Tibial nerve (tissue), 4 donors: ENCODE results near the gene ARMC8. TPM values are rescaled to one million over a fixed set of nuclear protein-coding genes. Genes with fewer than 3 reads are reported as not detected.

Experiments
- DNase-seq, 2 donors: peaks; one replicate each; pipeline ENCODE4 v3.0.0-alpha.2; 2019; ENCODE audit warnings: low spot score in 2 of 2
- H3K27ac ChIP-seq, 4 donors: fragments of 200-600 bp; sonication (generic) in 3 of 4; one replicate each; pipeline ENCODE4 v1.5.1; 2017 to 2019; ENCODE audit warnings: mild to moderate bottlenecking in 1 of 4
- H3K27me3 ChIP-seq, 2 donors: fragments of 200-600 bp; sonication (generic) in 1 of 2; one replicate each; pipeline versions ENCODE4 v1.5.1 to v1.6.0; 2017 to 2019
- H3K36me3 ChIP-seq, 3 donors: fragments of 200-600 bp; sonication (generic); one replicate each; pipeline ENCODE4 v1.5.1; 2018 to 2019
- H3K4me1 ChIP-seq, 4 donors: fragments of 200-600 bp; sonication (generic) in 3 of 4; one replicate each; pipeline ENCODE4 v1.5.1; 2017 to 2019
- H3K4me3 ChIP-seq, 4 donors: fragments of 200-600 bp; sonication (generic) in 3 of 4; one replicate each; pipeline ENCODE4 v1.5.1; 2017 to 2019; ENCODE audit warnings: mild to moderate bottlenecking in 1 of 4, moderate library complexity in 1 of 4
- H3K9me3 ChIP-seq, 4 donors: fragments of 200-600 bp; sonication (generic) in 3 of 4; one replicate each; pipeline ENCODE4 v1.5.1; 2017 to 2019
- EP300 ChIP-seq, 2 donors: sonication (generic); formaldehyde crosslinking; IDR thresholded peaks; one replicate each; pipeline ENCODE4 v1.6.1; 2017; ENCODE audit warnings: antibody characterized with exemption in 2 of 2, mild to moderate bottlenecking in 1 of 2
- POLR2A ChIP-seq, 2 donors: fragments of 450-650 bp; IDR thresholded peaks; one replicate each; pipeline ENCODE4 v1.6.1; 2017; ENCODE audit warnings: antibody characterized with exemption in 2 of 2, mild to moderate bottlenecking in 2 of 2, moderate library complexity in 2 of 2
- WGBS, 2 donors: methylation state at CpG; one replicate each; pipeline ENCODE4 v1.1.5; 2018; 5-methylcytosine and 5-hydroxymethylcytosine counted together
- total RNA-seq, 4 donors: library from RNA; depleted of rRNA; stranded (reverse); fragments of >200 nt; gene quantifications; one replicate each; pipeline ENCODE4 v1.1.0, GENCODE V29; 2016
- TF ChIP-seq, protein P1 (sequence below), 5 experiments: fragments of 200-600 bp in 3 of 5; fragments of 450-650 bp in 2 of 5; sonication (generic) in 3 of 5; IDR thresholded peaks; one replicate each; pipeline ENCODE4 v1.5.1; 2016 to 2019; ENCODE audit warnings: antibody characterized with exemption in 5 of 5, mild to moderate bottlenecking in 3 of 5, moderate library complexity in 2 of 5

ARMC8 gene
- total RNA-seq, 4 donors from 2014 or later: 47.3 to 69.6 (median 55.7) TPM

DNA sequence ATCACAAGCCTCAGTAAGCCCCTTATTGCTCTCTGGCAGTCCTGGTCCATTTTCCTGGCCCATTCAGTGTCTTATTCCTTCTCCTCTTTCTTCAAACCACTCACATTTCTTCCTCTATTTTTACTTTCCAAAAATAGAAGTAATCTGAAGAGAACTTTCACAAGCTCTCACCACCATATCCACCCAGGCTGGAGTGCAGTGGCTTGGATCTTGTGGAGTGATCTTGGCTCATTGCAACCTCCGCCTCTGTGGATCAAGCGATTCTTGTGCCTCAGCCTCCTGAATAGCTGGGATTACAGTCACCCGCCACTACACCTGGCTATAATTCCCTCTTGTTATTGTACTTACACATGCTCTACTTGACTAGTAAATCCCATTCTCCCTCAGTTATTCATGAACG lies 16.8 kb downstream of the ARMC8 start:
- DNase-seq: no peak
- H3K9me3 ChIP-seq: no peaks in the 10 kb centered on the region
- H3K27me3 ChIP-seq: no peaks in the 10 kb centered on the region
- H3K27ac ChIP-seq: no peak overlapping the region
- peaks cover 0 to 30% (median 0%) of the 10 kb centered on the region in 4 donors for H3K4me1 ChIP-seq
- no peak overlapping the region for H3K4me3 ChIP-seq
- TF ChIP-seq EP300 (IDR thresholded peaks at IDR 0.05): no peak
- TF ChIP-seq, protein P1, sequence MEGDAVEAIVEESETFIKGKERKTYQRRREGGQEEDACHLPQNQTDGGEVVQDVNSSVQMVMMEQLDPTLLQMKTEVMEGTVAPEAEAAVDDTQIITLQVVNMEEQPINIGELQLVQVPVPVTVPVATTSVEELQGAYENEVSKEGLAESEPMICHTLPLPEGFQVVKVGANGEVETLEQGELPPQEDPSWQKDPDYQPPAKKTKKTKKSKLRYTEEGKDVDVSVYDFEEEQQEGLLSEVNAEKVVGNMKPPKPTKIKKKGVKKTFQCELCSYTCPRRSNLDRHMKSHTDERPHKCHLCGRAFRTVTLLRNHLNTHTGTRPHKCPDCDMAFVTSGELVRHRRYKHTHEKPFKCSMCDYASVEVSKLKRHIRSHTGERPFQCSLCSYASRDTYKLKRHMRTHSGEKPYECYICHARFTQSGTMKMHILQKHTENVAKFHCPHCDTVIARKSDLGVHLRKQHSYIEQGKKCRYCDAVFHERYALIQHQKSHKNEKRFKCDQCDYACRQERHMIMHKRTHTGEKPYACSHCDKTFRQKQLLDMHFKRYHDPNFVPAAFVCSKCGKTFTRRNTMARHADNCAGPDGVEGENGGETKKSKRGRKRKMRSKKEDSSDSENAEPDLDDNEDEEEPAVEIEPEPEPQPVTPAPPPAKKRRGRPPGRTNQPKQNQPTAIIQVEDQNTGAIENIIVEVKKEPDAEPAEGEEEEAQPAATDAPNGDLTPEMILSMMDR (IDR thresholded peaks at IDR 0.05): no peak
- TF ChIP-seq POLR2A (IDR thresholded peaks at IDR 0.05): no peak
- 85 to 88% methylated on average over 4 of the region's 4 CpGs for WGBS, 2 donors
- H3K36me3 ChIP-seq: no peaks in the 10 kb centered on the region

DNA sequence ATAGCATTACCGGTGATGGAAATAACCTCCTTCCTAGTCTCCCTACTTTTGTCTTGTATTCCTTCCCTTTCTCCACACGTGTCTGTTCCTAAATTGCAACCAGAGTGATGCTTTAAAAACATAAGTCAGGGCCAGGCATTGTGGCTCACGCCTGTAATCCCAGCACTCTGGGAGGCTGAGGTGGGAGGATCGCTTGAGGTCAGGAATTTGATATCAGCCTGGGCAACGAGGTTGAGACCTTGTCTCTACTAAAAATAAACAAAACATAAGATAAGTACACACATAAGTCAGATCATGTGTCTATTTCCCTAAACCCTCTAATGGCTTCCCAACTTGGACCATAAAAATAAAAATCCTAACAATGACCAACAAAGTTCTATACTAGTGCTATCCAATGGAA lies 18.4 kb downstream of the ARMC8 start:
- Histone ChIP-seq H3K4me1 (peaks cover 0 to 31% (median 0%) of the 10 kb centered on the region in 4 donors), H3K4me3 (no peak overlapping the region), H3K27ac (no peak overlapping the region), H3K36me3 (no peaks in the 10 kb centered on the region), H3K9me3 (no peaks in the 10 kb centered on the region), H3K27me3 (no peaks in the 10 kb centered on the region)
- TF ChIP-seq EP300 (IDR thresholded peaks at IDR 0.05): no peak
- no peak for TF ChIP-seq POLR2A (IDR thresholded peaks at IDR 0.05)
- TF ChIP-seq, protein P1 (IDR thresholded peaks at IDR 0.05): no peak
- 80 to 83% methylated on average over 5 of the region's 5 CpGs for WGBS, 2 donors
- DNase-seq: no peak

GRCh38 chr3:138206196-138206595 lies 19.1 kb downstream of the ARMC8 start:
- peaks cover 0 to 31% (median 0%) of the 10 kb centered on the region in 4 donors for H3K4me1 ChIP-seq
- H3K4me3 ChIP-seq: no peak overlapping the region
- no peak for DNase-seq
- WGBS, 2 donors: 95% methylated on average over 2 of the region's 2 CpGs
- H3K27me3 ChIP-seq: no peaks in the 10 kb centered on the region
- no peak for TF ChIP-seq POLR2A (IDR thresholded peaks at IDR 0.05)
- TF ChIP-seq, protein P1 (IDR thresholded peaks at IDR 0.05): no peak
- no peak for TF ChIP-seq EP300 (IDR thresholded peaks at IDR 0.05)
- H3K9me3 ChIP-seq: no peaks in the 10 kb centered on the region
- H3K36me3 ChIP-seq: no peaks in the 10 kb centered on the region
- H3K27ac ChIP-seq: no peak overlapping the region

GRCh38 chr3:138210528-138210927 lies 23.4 kb downstream of the ARMC8 start:
- TF ChIP-seq POLR2A (IDR thresholded peaks at IDR 0.05) (no peak), EP300 (IDR thresholded peaks at IDR 0.05) (no peak)
- TF ChIP-seq, protein P1 (IDR thresholded peaks at IDR 0.05): no peak
- Histone ChIP-seq H3K27ac (no peak overlapping the region), H3K4me1 (peaks cover 0 to 10% (median 0%) of the 10 kb centered on the region in 4 donors), H3K27me3 (no peaks in the 10 kb centered on the region), H3K4me3 (no peak overlapping the region), H3K9me3 (no peaks in the 10 kb centered on the region), H3K36me3 (peaks cover 0 to 17% (median 0%) of the 10 kb centered on the region in 3 donors)
- DNase-seq: no peak
- 72 to 80% methylated on average over 3 of the region's 3 CpGs for WGBS, 2 donors

GRCh38 chr3:138213398-138214085 lies 26.4 kb downstream of the ARMC8 start:
- Histone ChIP-seq H3K27me3 (no peaks in the 10 kb centered on the region), H3K4me1 (peaks cover 0 to 15% (median 0%) of the 10 kb centered on the region in 4 donors), H3K4me3 (no peak overlapping the region), H3K36me3 (peaks cover 0 to 20% (median 0%) of the 10 kb centered on the region in 3 donors), H3K27ac (no peak overlapping the region), H3K9me3 (no peaks in the 10 kb centered on the region)
- WGBS, 2 donors: 86 to 90% methylated on average over 7 of the region's 7 CpGs
- no peak for TF ChIP-seq POLR2A (IDR thresholded peaks at IDR 0.05)
- TF ChIP-seq, protein P1 (IDR thresholded peaks at IDR 0.05): no peak
- TF ChIP-seq EP300 (IDR thresholded peaks at IDR 0.05): no peak
- DNase-seq: no peak
